Ectodermal cell (in vitro differentiated cells): ENCODE data around the gene IGF1.

Experiments
- H3K27ac ChIP-seq: 2 replicates; pipeline ENCODE4 v1.7.0; 2013; ENCODE audit warnings: mild to moderate bottlenecking, low read depth, low read length; ENCODE audit not compliant: insufficient read depth, poor library complexity, severe bottlenecking
- H3K27me3 ChIP-seq: 2 replicates; pipeline ENCODE4 v1.7.0; 2013; ENCODE audit warnings: mild to moderate bottlenecking, low read length; ENCODE audit not compliant: insufficient read depth, control insufficient read depth, poor library complexity, severe bottlenecking
- H3K36me3 ChIP-seq: one replicate; pipeline ENCODE4 v1.7.0; 2013; ENCODE audit warnings: low read length; ENCODE audit not compliant: control insufficient read depth, insufficient read depth
- H3K4me1 ChIP-seq: one replicate; pipeline ENCODE4 v1.7.0; 2013; ENCODE audit warnings: low read length; ENCODE audit not compliant: control insufficient read depth, insufficient read depth
- H3K4me3 ChIP-seq: 2 replicates; pipeline ENCODE4 v1.7.0; 2013; ENCODE audit warnings: low read depth, low read length, control low read depth; ENCODE audit not compliant: insufficient read depth
- H3K9me3 ChIP-seq: 2 replicates; pipeline ENCODE4 v1.7.0; 2013; ENCODE audit warnings: mild to moderate bottlenecking, low read length, moderate library complexity; ENCODE audit not compliant: control insufficient read depth
- WGBS, 2 experiments: methylation state at CpG; one replicate each; pipeline ENCODE4 v1.1.7; 2013; ENCODE audit warnings: missing lambda C conversion rate in 2 of 2; 5-methylcytosine and 5-hydroxymethylcytosine counted together

The IGF1 gene

DNA sequence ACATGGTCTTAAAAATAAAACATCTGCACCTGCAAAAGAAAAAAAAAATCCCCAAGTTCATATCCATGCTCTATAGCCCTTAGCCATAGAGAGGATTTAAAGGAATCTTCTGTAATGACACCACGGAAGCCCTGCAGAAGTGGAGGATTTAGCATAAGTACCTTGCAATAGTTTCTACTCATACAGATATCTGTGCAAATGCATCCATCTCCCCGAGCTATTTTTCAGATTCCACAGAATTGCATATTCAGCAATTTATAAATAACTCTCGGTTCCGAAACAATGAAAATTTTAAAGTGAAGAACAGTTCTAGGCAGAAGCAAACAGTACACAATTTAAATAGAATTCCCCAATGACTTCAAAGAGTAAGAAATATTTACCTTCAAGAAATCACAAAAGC, 424 bp downstream of the IGF1 start:
- H3K27ac ChIP-seq: no peak overlapping the region
- H3K4me3 ChIP-seq: no peak overlapping the region
- WGBS, 2 experiments: 91 to 95% methylated on average over 4 of the region's 4 CpGs
- H3K36me3 ChIP-seq: no peaks in the 10 kb centered on the region
- H3K27me3 ChIP-seq: no peaks in the 10 kb centered on the region
- H3K4me1 ChIP-seq: no peaks in the 10 kb centered on the region
- H3K9me3 ChIP-seq: no peaks in the 10 kb centered on the region

DNA sequence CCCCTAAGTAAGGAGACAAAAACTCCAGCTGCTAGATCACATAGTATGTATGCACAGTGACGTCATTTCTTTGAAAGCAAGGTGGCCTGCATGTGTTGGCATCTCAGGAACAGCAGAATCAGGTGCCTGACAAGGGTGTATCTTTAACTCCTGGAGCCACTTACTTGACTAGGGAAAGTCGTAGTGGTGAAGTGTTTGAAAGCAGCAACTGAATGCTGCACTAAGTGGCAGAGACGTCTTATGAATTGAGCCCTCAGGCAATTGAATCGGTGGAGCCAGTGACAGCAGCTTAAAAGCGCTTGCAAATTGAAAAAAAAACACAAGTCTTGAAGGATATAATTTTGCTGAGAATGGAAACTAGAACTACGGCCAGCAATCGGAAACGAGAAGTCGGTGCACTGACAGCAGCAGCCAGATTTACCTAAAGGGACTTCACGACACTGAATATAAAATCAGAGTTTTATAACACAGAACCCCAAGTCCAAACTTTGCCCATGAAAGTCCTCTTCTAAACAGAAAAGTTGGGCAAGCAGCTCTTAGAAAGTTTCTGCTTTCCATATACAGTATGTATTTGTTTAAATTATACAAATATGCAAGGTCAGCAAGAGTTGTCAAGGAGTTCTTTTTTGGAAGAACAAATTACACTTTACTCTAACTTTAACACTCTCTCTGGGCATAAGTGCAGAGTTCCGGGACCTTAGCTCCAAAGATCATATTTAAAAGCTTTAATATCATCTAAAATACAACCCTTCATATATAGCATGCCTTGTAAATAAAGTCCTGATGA, 1.1 kb downstream of the IGF1 start:
- H3K36me3 ChIP-seq: no peaks in the 10 kb centered on the region
- H3K27ac ChIP-seq: no peak overlapping the region
- no peak overlapping the region for H3K4me3 ChIP-seq
- no peaks in the 10 kb centered on the region for H3K9me3 ChIP-seq
- WGBS, 2 experiments: 76% methylated on average over 11 of the region's 11 CpGs
- H3K4me1 ChIP-seq: no peaks in the 10 kb centered on the region
- no peaks in the 10 kb centered on the region for H3K27me3 ChIP-seq

DNA sequence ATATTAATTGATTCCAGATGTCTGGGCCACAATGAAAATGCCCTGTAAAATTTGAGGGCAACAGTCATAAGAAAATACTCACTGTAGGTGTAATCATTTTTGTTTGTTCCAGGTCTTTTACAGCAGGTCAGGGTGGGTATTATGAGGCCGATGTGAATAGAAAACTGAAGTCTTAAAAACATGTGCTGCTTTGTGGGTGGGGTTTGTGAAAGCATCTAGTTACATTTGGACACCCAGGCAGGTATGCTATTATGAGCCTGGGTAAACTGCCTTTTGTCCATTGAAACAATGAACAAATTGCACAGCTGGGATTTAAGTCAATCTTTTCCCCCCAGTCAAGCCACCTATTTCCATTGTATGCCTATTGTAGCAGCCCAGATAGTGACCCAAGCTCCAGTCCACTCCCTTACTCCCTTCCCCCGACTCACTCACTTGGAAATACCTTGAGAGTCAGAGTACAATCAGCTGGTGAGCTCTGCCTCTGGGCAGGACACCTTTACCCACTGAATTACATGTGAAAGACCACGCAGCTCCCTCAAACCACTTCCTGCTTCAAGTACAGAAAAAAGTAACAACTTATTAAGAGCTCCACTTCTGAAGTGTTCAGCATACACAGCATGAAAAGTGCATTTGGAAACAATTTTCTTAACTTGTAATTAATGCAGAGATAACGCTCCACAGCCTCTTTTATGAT, 1.8 kb downstream of the IGF1 start:
- H3K36me3 ChIP-seq: no peaks in the 10 kb centered on the region
- H3K27ac ChIP-seq: no peak overlapping the region
- no peaks in the 10 kb centered on the region for H3K27me3 ChIP-seq
- 66 to 67% methylated on average over 4 of the region's 4 CpGs for WGBS, 2 experiments
- no peaks in the 10 kb centered on the region for H3K9me3 ChIP-seq
- no peaks in the 10 kb centered on the region for H3K4me1 ChIP-seq
- no peak overlapping the region for H3K4me3 ChIP-seq

DNA sequence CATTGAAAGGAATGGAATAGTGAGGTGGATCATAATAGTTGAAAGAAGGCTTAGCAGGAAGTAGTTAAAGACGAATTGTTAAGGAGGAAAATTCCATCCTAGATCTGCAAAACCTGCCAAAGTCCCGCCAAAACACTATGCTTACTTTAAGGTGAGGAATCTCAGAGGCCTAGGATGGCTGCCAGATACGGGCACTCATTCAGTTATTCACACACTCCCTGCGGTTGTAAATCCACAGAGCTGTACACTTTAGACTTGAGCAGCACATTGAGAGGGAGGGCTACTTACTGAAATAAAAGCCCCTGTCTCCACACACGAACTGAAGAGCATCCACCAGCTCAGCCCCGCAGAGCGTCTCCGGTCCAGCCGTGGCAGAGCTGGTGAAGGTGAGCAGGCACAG, 5.0 kb downstream of the IGF1 start:
- Histone ChIP-seq H3K36me3 (no peaks in the 10 kb centered on the region), H3K27me3 (no peaks in the 10 kb centered on the region), H3K9me3 (no peaks in the 10 kb centered on the region), H3K4me1 (no peaks in the 10 kb centered on the region), H3K4me3 (no peak overlapping the region), H3K27ac (no peak overlapping the region)
- 90 to 92% methylated on average over 9 of the region's 9 CpGs for WGBS, 2 experiments

DNA sequence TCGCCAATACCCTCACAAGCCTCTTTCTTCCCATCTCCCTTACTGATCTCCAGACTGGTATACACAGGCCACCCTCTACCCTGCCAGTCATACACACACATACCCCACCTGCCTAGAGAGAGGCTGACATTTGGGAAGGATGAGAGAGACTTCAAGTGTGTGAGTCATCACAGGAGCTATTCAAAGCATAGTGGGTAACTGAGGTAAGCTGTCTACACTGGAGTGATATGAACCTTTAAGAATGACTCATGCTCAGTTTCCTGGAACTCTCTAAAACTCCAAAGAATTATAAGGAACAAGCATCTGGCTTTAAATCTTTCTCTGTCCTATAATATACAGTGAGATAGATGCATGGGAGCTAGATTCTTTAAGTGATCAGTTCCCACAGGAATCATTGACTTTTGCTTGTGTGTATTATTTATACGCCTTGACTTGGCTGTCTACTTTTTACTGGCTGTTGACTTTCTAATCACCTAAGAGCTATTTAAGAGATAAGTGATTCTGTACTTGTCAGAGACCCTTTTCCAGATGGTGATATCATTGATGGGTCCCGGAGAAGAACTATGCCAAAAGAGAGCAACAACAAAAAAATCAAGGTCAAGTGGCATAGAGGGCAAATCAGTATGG, 5.8 kb downstream of the IGF1 start:
- Histone ChIP-seq H3K27me3 (no peaks in the 10 kb centered on the region), H3K4me1 (no peaks in the 10 kb centered on the region), H3K4me3 (no peak overlapping the region), H3K9me3 (no peaks in the 10 kb centered on the region), H3K36me3 (no peaks in the 10 kb centered on the region), H3K27ac (no peak overlapping the region)
- 95 to 96% methylated on average over 3 of the region's 3 CpGs for WGBS, 2 experiments

DNA sequence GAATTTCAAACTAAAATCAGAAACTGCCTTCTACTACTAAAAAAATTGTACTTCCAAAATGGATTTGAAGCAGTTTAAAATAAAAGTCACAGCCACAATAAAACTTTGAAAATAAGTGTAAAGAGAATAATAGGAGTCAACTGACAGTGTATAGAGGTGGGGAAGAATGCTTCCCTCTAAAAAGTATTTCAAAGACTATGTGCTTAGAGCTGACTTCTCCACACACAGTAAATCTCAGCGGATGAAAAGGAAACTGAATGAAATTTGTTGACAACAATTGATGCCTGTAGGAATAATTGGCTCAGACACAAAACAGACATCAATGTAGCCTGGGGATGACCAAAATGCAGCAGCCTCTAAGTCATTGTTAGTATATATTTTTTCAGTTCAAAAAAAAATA, 7.9 kb downstream of the IGF1 start:
- no peak overlapping the region for H3K4me3 ChIP-seq
- H3K27ac ChIP-seq: no peak overlapping the region
- H3K27me3 ChIP-seq: no peaks in the 10 kb centered on the region
- no peaks in the 10 kb centered on the region for H3K36me3 ChIP-seq
- H3K9me3 ChIP-seq: no peaks in the 10 kb centered on the region
- no peaks in the 10 kb centered on the region for H3K4me1 ChIP-seq
- 80 to 93% methylated on average over 1 of the region's 1 CpG for WGBS, 2 experiments

DNA sequence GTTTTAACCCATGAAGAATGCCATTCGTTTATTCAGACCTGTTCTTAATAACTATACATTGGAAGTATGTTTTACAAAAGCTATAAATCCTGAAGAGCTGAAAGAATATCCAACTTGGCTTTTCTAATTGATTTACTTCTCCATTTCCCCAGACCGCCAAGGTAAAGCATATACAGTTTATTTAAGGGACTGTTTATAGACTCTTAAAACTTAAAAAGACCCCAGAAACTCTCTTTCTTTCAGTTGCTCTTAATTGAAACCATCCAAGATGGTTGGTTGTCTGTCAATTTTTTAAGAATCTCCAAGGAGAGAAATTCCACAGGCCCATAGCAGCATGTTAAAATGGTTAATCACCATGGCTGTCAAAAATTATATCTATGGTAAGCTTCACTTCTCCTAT, 8.8 kb downstream of the IGF1 start:
- H3K9me3 ChIP-seq: no peaks in the 10 kb centered on the region
- H3K27me3 ChIP-seq: no peaks in the 10 kb centered on the region
- H3K4me3 ChIP-seq: no peak overlapping the region
- no peaks in the 10 kb centered on the region for H3K36me3 ChIP-seq
- no peak overlapping the region for H3K27ac ChIP-seq
- WGBS, 2 experiments: 100% methylated on average over 1 of the region's 2 CpGs; no CpG with 5 or more reads in 1 of the 2 experiments
- no peaks in the 10 kb centered on the region for H3K4me1 ChIP-seq

DNA sequence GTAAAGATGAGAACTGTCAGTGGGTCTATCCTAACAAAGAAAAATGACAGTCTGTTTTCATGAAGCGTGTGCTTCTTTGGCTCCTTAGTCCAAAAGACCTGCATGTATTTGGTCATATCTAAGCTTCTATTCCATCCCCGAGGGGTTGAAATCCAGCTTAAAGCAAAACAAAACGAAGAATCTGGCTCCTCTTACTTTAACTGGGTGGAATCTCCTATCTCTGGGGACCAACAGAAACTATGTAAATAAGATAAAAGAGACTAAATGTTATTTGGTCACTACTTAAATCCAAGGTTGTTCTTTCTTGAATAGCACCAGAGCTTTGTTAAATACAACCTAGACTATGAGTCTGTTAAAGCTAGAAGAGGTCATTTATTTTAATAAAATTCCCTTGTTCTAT, 9.4 kb downstream of the IGF1 start:
- WGBS, 2 experiments: 79 to 96% methylated on average over 3 of the region's 3 CpGs
- no peaks in the 10 kb centered on the region for H3K4me1 ChIP-seq
- no peaks in the 10 kb centered on the region for H3K9me3 ChIP-seq
- H3K36me3 ChIP-seq: no peaks in the 10 kb centered on the region
- no peaks in the 10 kb centered on the region for H3K27me3 ChIP-seq
- no peak overlapping the region for H3K4me3 ChIP-seq
- no peak overlapping the region for H3K27ac ChIP-seq

DNA sequence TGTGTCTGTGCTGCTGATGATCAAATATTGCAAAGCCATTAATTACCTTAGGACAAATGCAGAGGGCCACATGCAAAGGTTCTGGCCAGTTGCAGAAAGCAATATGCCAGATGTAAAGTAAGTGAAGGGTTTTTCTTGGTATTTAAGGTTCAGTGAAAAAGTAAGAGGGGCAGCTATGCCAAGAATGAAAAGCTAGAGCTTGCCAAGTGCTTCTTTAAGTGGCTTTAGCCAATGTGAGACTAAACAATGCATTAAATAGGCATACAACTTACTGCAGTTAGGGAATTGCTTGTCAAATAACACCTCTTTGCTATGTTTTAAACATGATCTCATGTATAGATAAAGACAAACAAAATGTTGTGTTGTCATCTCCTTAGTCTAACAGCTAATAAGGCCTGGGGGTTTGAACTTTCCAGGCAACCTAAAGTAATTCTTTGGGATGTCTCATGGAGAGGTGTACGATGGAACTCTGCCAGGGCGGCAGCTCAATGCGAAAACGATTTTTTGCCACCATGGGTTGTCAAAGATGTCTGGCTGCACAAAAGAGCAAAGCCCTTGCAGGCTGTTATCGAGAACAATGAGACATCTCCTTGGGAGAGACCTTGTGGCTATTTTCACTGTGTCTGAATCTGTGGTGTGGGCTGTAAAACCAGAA, 12.0 kb downstream of the IGF1 start:
- H3K36me3 ChIP-seq: no peaks in the 10 kb centered on the region
- no peak overlapping the region for H3K4me3 ChIP-seq
- no peak overlapping the region for H3K27ac ChIP-seq
- WGBS, 2 experiments: 94 to 98% methylated on average over 5 of the region's 5 CpGs
- H3K27me3 ChIP-seq: no peaks in the 10 kb centered on the region
- H3K9me3 ChIP-seq: no peaks in the 10 kb centered on the region
- H3K4me1 ChIP-seq: no peaks in the 10 kb centered on the region
